HCT116 (cell line): Measurements from ENCODE around the gene RANGRF.

Experiments
- SIN3A ChIP-seq: IDR thresholded peaks from 2 replicates; pipeline ENCODE4 v1.6.1; 2012; ENCODE audit warnings: low read depth
- SRF ChIP-seq: IDR thresholded peaks from 2 replicates; pipeline ENCODE4 v1.6.1; 2012; ENCODE audit warnings: low read depth
- TF ChIP-seq, protein P1 (sequence below): IDR thresholded peaks from 2 replicates; pipeline ENCODE4 v1.6.1; 2012; ENCODE audit warnings: low read depth
- TF ChIP-seq, protein P2 (sequence below), 3 experiments: fragments of 200-600 bp in 1 of 3; sonication (generic) in 1 of 3; IDR thresholded peaks in 2 of 3; conservative IDR thresholded peaks in 1 of 3; 2 replicates each; pipeline ENCODE4 v1.5.1; 2012 to 2017; ENCODE audit warnings: low read depth in 2 of 3, low read length in 2 of 3, antibody characterized with exemption in 1 of 3, borderline replicate concordance in 1 of 3, control low read depth in 1 of 3, mild to moderate bottlenecking in 1 of 3, mixed read lengths in 1 of 3, mixed run types in 1 of 3, moderate library complexity in 1 of 3; ENCODE audit not compliant: insufficient read depth in 1 of 3
- TF ChIP-seq, protein P3 (sequence below): IDR thresholded peaks from 2 replicates; pipeline ENCODE4 v1.6.1; 2011; ENCODE audit warnings: mild to moderate bottlenecking, low read length, moderate library complexity; ENCODE audit not compliant: insufficient replicate concordance; ENCODE audit errors: extremely low read depth

DNA sequence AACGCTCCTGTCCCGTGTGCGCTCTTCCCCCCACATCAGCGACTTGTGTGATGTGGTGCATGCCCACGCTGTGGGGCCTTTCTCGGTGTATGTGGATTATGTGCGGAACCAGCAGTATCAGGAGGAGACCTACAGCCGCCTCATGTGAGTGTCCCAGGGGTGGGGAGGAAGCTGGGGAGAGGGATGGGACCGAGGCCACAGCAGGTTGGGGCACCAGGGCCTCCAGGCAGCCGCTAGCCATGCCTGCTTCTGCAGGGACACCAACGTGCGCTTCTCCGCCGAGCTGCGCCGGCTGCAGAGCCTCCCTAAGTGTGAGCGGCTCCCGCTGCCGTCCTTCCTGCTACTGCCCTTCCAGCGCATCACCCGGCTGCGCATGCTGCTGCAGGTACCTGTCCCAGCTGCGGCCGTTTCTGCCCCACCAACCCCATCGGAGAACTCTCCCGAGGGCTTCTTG is 27.3 kb downstream of the RANGRF start:
- TF ChIP-seq, protein P1, sequence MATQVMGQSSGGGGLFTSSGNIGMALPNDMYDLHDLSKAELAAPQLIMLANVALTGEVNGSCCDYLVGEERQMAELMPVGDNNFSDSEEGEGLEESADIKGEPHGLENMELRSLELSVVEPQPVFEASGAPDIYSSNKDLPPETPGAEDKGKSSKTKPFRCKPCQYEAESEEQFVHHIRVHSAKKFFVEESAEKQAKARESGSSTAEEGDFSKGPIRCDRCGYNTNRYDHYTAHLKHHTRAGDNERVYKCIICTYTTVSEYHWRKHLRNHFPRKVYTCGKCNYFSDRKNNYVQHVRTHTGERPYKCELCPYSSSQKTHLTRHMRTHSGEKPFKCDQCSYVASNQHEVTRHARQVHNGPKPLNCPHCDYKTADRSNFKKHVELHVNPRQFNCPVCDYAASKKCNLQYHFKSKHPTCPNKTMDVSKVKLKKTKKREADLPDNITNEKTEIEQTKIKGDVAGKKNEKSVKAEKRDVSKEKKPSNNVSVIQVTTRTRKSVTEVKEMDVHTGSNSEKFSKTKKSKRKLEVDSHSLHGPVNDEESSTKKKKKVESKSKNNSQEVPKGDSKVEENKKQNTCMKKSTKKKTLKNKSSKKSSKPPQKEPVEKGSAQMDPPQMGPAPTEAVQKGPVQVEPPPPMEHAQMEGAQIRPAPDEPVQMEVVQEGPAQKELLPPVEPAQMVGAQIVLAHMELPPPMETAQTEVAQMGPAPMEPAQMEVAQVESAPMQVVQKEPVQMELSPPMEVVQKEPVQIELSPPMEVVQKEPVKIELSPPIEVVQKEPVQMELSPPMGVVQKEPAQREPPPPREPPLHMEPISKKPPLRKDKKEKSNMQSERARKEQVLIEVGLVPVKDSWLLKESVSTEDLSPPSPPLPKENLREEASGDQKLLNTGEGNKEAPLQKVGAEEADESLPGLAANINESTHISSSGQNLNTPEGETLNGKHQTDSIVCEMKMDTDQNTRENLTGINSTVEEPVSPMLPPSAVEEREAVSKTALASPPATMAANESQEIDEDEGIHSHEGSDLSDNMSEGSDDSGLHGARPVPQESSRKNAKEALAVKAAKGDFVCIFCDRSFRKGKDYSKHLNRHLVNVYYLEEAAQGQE, result no peak
- TF ChIP-seq SRF (no peak), SIN3A (no peak)
- TF ChIP-seq, protein P2, sequence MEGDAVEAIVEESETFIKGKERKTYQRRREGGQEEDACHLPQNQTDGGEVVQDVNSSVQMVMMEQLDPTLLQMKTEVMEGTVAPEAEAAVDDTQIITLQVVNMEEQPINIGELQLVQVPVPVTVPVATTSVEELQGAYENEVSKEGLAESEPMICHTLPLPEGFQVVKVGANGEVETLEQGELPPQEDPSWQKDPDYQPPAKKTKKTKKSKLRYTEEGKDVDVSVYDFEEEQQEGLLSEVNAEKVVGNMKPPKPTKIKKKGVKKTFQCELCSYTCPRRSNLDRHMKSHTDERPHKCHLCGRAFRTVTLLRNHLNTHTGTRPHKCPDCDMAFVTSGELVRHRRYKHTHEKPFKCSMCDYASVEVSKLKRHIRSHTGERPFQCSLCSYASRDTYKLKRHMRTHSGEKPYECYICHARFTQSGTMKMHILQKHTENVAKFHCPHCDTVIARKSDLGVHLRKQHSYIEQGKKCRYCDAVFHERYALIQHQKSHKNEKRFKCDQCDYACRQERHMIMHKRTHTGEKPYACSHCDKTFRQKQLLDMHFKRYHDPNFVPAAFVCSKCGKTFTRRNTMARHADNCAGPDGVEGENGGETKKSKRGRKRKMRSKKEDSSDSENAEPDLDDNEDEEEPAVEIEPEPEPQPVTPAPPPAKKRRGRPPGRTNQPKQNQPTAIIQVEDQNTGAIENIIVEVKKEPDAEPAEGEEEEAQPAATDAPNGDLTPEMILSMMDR (IDR thresholded peaks at IDR 0.05 in 2 of 3, conservative IDR thresholded peaks at IDR 0.05 in 1 of 3; ENCODE audit: borderline replicate concordance in 1 of 3, insufficient read depth in 1 of 3, low read depth in 2 of 3, low read length in 2 of 3), result no peak
- TF ChIP-seq, protein P3, sequence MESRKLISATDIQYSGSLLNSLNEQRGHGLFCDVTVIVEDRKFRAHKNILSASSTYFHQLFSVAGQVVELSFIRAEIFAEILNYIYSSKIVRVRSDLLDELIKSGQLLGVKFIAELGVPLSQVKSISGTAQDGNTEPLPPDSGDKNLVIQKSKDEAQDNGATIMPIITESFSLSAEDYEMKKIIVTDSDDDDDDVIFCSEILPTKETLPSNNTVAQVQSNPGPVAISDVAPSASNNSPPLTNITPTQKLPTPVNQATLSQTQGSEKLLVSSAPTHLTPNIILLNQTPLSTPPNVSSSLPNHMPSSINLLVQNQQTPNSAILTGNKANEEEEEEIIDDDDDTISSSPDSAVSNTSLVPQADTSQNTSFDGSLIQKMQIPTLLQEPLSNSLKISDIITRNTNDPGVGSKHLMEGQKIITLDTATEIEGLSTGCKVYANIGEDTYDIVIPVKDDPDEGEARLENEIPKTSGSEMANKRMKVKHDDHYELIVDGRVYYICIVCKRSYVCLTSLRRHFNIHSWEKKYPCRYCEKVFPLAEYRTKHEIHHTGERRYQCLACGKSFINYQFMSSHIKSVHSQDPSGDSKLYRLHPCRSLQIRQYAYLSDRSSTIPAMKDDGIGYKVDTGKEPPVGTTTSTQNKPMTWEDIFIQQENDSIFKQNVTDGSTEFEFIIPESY, result no peak
